DMS153 (cell line): ENCODE measurements around the gene MAP3K13.

Experiments
- DNase-seq: peaks from one replicate; lab custom pipeline; 2025; lab: John Stamatoyannopoulos, UW

The MAP3K13 gene

GRCh38 chr3:185508335-185508991 lies 145.5 kb downstream of the MAP3K13 start:
- DNase-seq: no peak

- no peak for DNase-seq
Measured at GRCh38 chr3:185511711-185512110, 148.8 kb downstream of the MAP3K13 start.

GRCh38 chr3:185517387-185518130 lies 154.6 kb downstream of the MAP3K13 start:
- no peak for DNase-seq

GRCh38 chr3:185519021-185519420 lies 156.1 kb downstream of the MAP3K13 start:
- no peak for DNase-seq

GRCh38 chr3:185521349-185522138 lies 158.6 kb downstream of the MAP3K13 start:
- no peak for DNase-seq

GRCh38 chr3:185526349-185526951 lies 163.5 kb downstream of the MAP3K13 start:
- DNase-seq: no peak

- no peak for DNase-seq
Measured at GRCh38 chr3:185527364-185527763, 164.4 kb downstream of the MAP3K13 start.

GRCh38 chr3:185528532-185528931 lies 165.6 kb downstream of the MAP3K13 start:
- DNase-seq: no peak

- no peak for DNase-seq
Measured at GRCh38 chr3:185530856-185531255, 167.9 kb downstream of the MAP3K13 start.

- no peak for DNase-seq
Measured at GRCh38 chr3:185532901-185533300, 170.0 kb downstream of the MAP3K13 start.

- DNase-seq: no peak
Measured at GRCh38 chr3:185534511-185534910, 171.6 kb downstream of the MAP3K13 start.

GRCh38 chr3:185537369-185537970 lies 174.5 kb downstream of the MAP3K13 start:
- DNase-seq: peak; percentile 44
